HCT116 (cell line): ENCODE data around the gene GRPR. TPM values are rescaled to one million over a fixed set of nuclear protein-coding genes. Genes with fewer than 3 reads are reported as not detected.

Experiments used
- ATAC-seq: fragments of 200-7000 bp; cut with Tn5 transposase; 2 replicates; pipeline ENCODE4 v1.9.1; 2020; ENCODE audit warnings: mild to moderate bottlenecking, moderate library complexity
- BruUV-seq: library from RNA; stranded (reverse); fragments of 400-500 nt; replicated peaks from 2 replicates; lab custom pipeline; 2021; lab: Mats Ljungman, UMichigan
- CTCF ChIA-PET: fragments of 300-600 bp; sonication (Branson Sonifier 250); formaldehyde crosslinking; loops from one replicate; lab custom pipeline; 2021; ENCODE audit warnings: antibody characterized with exemption; lab: Charles Lee
- POLR2A ChIA-PET: fragments of 300-600, 350-600 bp; sonication (Branson Sonifier 250); formaldehyde crosslinking; loops from one replicate; lab custom pipeline; 2021; ENCODE audit warnings: antibody characterized with exemption; lab: Charles Lee
- RAD21 ChIA-PET, 2 experiments: fragments of 300-600 bp; sonication (Branson Sonifier 250); formaldehyde crosslinking; loops; one replicate each; lab custom pipeline; 2023; ENCODE audit warnings: low total read pairs in 2 of 2; ENCODE audit not compliant: uncharacterized antibody in 2 of 2, unreplicated experiment in 2 of 2, low non-redundant PET in 1 of 2; lab: Charles Lee
- DNase-seq: peaks from one replicate; pipeline ENCODE4 v3.0.0-alpha.2; 2010; ENCODE audit warnings: low read depth, low spot score
- H2AFZ ChIP-seq: fragments of 200-600 bp; shearing (Covaris generic), sonication (generic); 2 replicates; pipeline ENCODE4 v1.6.1; 2017; ENCODE audit warnings: low read depth, mixed run types, mixed read lengths, antibody characterized with exemption, low read length; ENCODE audit not compliant: poor library complexity, severe bottlenecking
- H3K27ac ChIP-seq: 2 replicates; pipeline ENCODE4 v1.5.1; 2012; ENCODE audit warnings: low read depth, low read length
- H3K27me3 ChIP-seq: fragments of 200-600 bp; sonication (generic); 2 replicates; pipeline ENCODE4 v1.6.1; 2016; ENCODE audit warnings: mixed run types, low read length, mixed read lengths; ENCODE audit not compliant: insufficient read depth
- H3K36me3 ChIP-seq, 2 experiments: fragments of 200-500 bp in 1 of 2; fragments of 200-600 bp in 1 of 2; sonication (Bioruptor generic) in 1 of 2; sonication (generic) in 1 of 2; 2 replicates each; pipeline versions ENCODE4 v1.5.1 to v1.6.1; 2014 to 2016; ENCODE audit warnings: low read length in 2 of 2, inconsistent platforms in 1 of 2, mixed read lengths in 1 of 2, mixed run types in 1 of 2; ENCODE audit not compliant: insufficient read depth in 2 of 2, control insufficient read depth in 1 of 2
- H3K4me1 ChIP-seq, 2 experiments: fragments of 200-600 bp in 1 of 2; sonication (generic) in 1 of 2; 2 replicates each; pipeline versions ENCODE4 v1.5.1 to v1.6.1; 2012 to 2017; ENCODE audit warnings: low read length in 2 of 2, inconsistent platforms in 1 of 2, mild to moderate bottlenecking in 1 of 2, mixed read lengths in 1 of 2, mixed run types in 1 of 2, moderate library complexity in 1 of 2; ENCODE audit not compliant: insufficient read depth in 2 of 2, control insufficient read depth in 1 of 2
- H3K4me2 ChIP-seq: fragments of 200-600 bp; sonication (generic); 2 replicates; pipeline ENCODE4 v1.6.1; 2017; ENCODE audit warnings: mixed run types, low read length, mixed read lengths
- H3K4me3 ChIP-seq, 2 experiments: fragments of 200-600 bp in 1 of 2; sonication (generic) in 1 of 2; replicated peaks in 1 of 2; 2 replicates each; pipeline ENCODE4 v1.5.1; 2011 to 2016; ENCODE audit warnings: low read length in 2 of 2, control low read depth in 1 of 2, low read depth in 1 of 2, mild to moderate bottlenecking in 1 of 2, mixed read lengths in 1 of 2, mixed run types in 1 of 2
- H3K79me2 ChIP-seq: fragments of 200-600 bp; sonication (generic); 2 replicates; pipeline ENCODE4 v1.6.1; 2017; ENCODE audit warnings: mild to moderate bottlenecking, mixed run types, low read length, moderate library complexity, mixed read lengths; ENCODE audit not compliant: insufficient read depth
- H3K9ac ChIP-seq: fragments of 200-600 bp; sonication (generic); 2 replicates; pipeline ENCODE4 v1.6.1; 2016; ENCODE audit warnings: low read length, mixed read lengths
- H3K9me2 ChIP-seq: fragments of 200-600 bp; sonication (generic), shearing (Covaris generic); 2 replicates; pipeline ENCODE4 v1.6.1; 2017; ENCODE audit warnings: mixed run types, mild to moderate bottlenecking, moderate library complexity; ENCODE audit not compliant: insufficient read depth
- H3K9me3 ChIP-seq, 2 experiments: fragments of 200-500 bp in 1 of 2; fragments of 200-600 bp in 1 of 2; sonication (Bioruptor generic) in 1 of 2; sonication (generic) in 1 of 2; 2 replicates each; pipeline ENCODE4 v1.6.1; 2014 to 2017; ENCODE audit warnings: low read length in 2 of 2, mixed read lengths in 2 of 2, inconsistent platforms in 1 of 2, low read depth in 1 of 2, mild to moderate bottlenecking in 1 of 2, mixed run types in 1 of 2, moderate library complexity in 1 of 2; ENCODE audit not compliant: control insufficient read depth in 1 of 2, insufficient read depth in 1 of 2
- H4K20me1 ChIP-seq: fragments of 200-600 bp; sonication (generic), shearing (Covaris generic); 2 replicates; pipeline ENCODE4 v1.6.1; 2017; ENCODE audit warnings: mixed run types, mild to moderate bottlenecking, moderate library complexity; ENCODE audit not compliant: insufficient read depth
- CBX3 ChIP-seq: IDR thresholded peaks from 2 replicates; pipeline ENCODE4 v1.6.1; 2012; ENCODE audit warnings: low read depth
- EGR1 ChIP-seq: IDR thresholded peaks from 2 replicates; pipeline ENCODE4 v1.6.1; 2012; ENCODE audit warnings: low read depth
- ELF1 ChIP-seq: IDR thresholded peaks from 2 replicates; pipeline ENCODE4 v1.6.1; 2012; ENCODE audit warnings: low read depth, borderline replicate concordance
- EZH2 ChIP-seq: fragments of 200-600 bp; sonication (generic); IDR thresholded peaks from 2 replicates; pipeline ENCODE4 v1.6.1; 2017; ENCODE audit warnings: antibody characterized with exemption, mixed run types
- EZH2phosphoT487 ChIP-seq: fragments of 200-600 bp; IDR thresholded peaks from 2 replicates; pipeline ENCODE4 v1.6.1; 2018; ENCODE audit warnings: antibody characterized with exemption, borderline replicate concordance
- FOSL1 ChIP-seq: IDR thresholded peaks from 2 replicates; pipeline ENCODE4 v1.6.1; 2012; ENCODE audit warnings: low read depth
- JUND ChIP-seq: IDR thresholded peaks from 2 replicates; pipeline ENCODE4 v1.6.1; 2012
- MAX ChIP-seq: IDR thresholded peaks from 2 replicates; pipeline ENCODE4 v1.6.1; 2012
- POLR2A ChIP-seq: IDR thresholded peaks from 2 replicates; pipeline ENCODE4 v1.7.0; 2011; ENCODE audit warnings: borderline replicate concordance; ENCODE audit not compliant: insufficient read depth, insufficient read length; ENCODE audit errors: extremely low read depth
- POLR2AphosphoS5 ChIP-seq: IDR thresholded peaks from 2 replicates; pipeline ENCODE4 v1.6.1; 2011; ENCODE audit warnings: mild to moderate bottlenecking, low read depth, low read length, moderate library complexity
- RAD21 ChIP-seq: IDR thresholded peaks from 2 replicates; pipeline ENCODE4 v1.6.1; 2012; ENCODE audit warnings: low read depth, mild to moderate bottlenecking
- REST ChIP-seq: IDR thresholded peaks from 2 replicates; pipeline ENCODE4 v1.6.1; 2012; ENCODE audit warnings: low read depth
- SIN3A ChIP-seq: IDR thresholded peaks from 2 replicates; pipeline ENCODE4 v1.6.1; 2012; ENCODE audit warnings: low read depth
- SP1 ChIP-seq: IDR thresholded peaks from 2 replicates; pipeline ENCODE4 v1.6.1; 2012; ENCODE audit warnings: low read depth
- SRF ChIP-seq: IDR thresholded peaks from 2 replicates; pipeline ENCODE4 v1.6.1; 2012; ENCODE audit warnings: low read depth
- YY1 ChIP-seq: IDR thresholded peaks from 2 replicates; pipeline ENCODE4 v1.6.1; 2011; ENCODE audit warnings: low read length, low read depth, moderate library complexity, mild to moderate bottlenecking; ENCODE audit not compliant: insufficient replicate concordance; ENCODE audit errors: extremely low read depth
- ZBTB33 ChIP-seq: IDR thresholded peaks from 2 replicates; pipeline ENCODE4 v1.6.1; 2011; ENCODE audit warnings: mild to moderate bottlenecking, low read length, moderate library complexity; ENCODE audit not compliant: insufficient replicate concordance; ENCODE audit errors: extremely low read depth
- ZNF274 ChIP-seq: fragments of 200-500 bp; sonication (Bioruptor generic); IDR thresholded peaks from 2 replicates; pipeline ENCODE4 v1.6.1; 2014; ENCODE audit warnings: mild to moderate bottlenecking, low read depth, low read length, inconsistent platforms
- intact Hi-C: fragments of 100-400 bp; cut with micrococcal nuclease; formaldehyde crosslinking; loops from 2 replicates; pipeline ENCODE4 v1.10.0; 2022
- total RNA-seq: library from RNA; stranded (reverse); gene quantifications from one replicate; pipeline ENCODE4 v1.2.1, GENCODE V29; 2021; ENCODE audit not compliant: unreplicated experiment

The GRPR gene
- total RNA-seq, 1 experiment from 2014 or later, result 0.15 TPM

GRCh38 chrX:16125520-16126149 is 2.3 kb downstream of the GRPR start:
- H3K9me3 ChIP-seq, result no peaks in the 10 kb centered on the region
- no peaks in the 10 kb centered on the region for H3K27me3 ChIP-seq
- intact Hi-C loops, result loop anchor here (10.0 kb wide), 1 partner anchor 319 kb away; no protein-coding TSS in a partner anchor
- BruUV-seq, result no TSS peak
- DNase-seq (no peak), ATAC-seq (no peak)
- no peaks in the 10 kb centered on the region for H3K79me2 ChIP-seq
- H3K4me1 ChIP-seq, result peaks cover 0 to 4% of the 10 kb centered on the region in 2 experiments; a peak in 1 of 4 replicates
- no peak overlapping the region for H3K4me3 ChIP-seq
- no peak for TF ChIP-seq REST
- no peak for TF ChIP-seq CBX3
- no peak for TF ChIP-seq POLR2AphosphoS5
- TF ChIP-seq EZH2phosphoT487, result no peak
- no peak for TF ChIP-seq FOSL1
- TF ChIP-seq SP1, result no peak
- no peak for TF ChIP-seq POLR2A
- TF ChIP-seq JUND, result no peak
- TF ChIP-seq EZH2, result no peak
- TF ChIP-seq SIN3A, result no peak
- TF ChIP-seq RAD21, result no peak
- no peak for TF ChIP-seq ZBTB33
- no peak for TF ChIP-seq ELF1
- TF ChIP-seq MAX, result no peak
- no peak for TF ChIP-seq EGR1
- TF ChIP-seq SRF, result no peak
- TF ChIP-seq ZNF274, result no peak
- TF ChIP-seq YY1, result no peak
- H3K9ac ChIP-seq, result no peak overlapping the region
- H4K20me1 ChIP-seq, result no peaks in the 10 kb centered on the region
- CTCF ChIA-PET, result no interaction called here
- RAD21 ChIA-PET, result no interaction called here
- H3K27ac ChIP-seq, result no peak overlapping the region
- H2AFZ ChIP-seq, result no peak overlapping the region
- no peak overlapping the region for H3K4me2 ChIP-seq
- H3K9me2 ChIP-seq, result no peaks in the 10 kb centered on the region
- H3K36me3 ChIP-seq, result no peaks in the 10 kb centered on the region
- POLR2A ChIA-PET, result no interaction called here
